Putamen (tissue), 1 donor: ENCODE measurements around the gene MDM1.

Experiments used
- DNase-seq: peaks from one replicate; pipeline ENCODE4 v3.0.0-alpha.2; 2016; ENCODE audit warnings: low spot score

The MDM1 gene, protein sequence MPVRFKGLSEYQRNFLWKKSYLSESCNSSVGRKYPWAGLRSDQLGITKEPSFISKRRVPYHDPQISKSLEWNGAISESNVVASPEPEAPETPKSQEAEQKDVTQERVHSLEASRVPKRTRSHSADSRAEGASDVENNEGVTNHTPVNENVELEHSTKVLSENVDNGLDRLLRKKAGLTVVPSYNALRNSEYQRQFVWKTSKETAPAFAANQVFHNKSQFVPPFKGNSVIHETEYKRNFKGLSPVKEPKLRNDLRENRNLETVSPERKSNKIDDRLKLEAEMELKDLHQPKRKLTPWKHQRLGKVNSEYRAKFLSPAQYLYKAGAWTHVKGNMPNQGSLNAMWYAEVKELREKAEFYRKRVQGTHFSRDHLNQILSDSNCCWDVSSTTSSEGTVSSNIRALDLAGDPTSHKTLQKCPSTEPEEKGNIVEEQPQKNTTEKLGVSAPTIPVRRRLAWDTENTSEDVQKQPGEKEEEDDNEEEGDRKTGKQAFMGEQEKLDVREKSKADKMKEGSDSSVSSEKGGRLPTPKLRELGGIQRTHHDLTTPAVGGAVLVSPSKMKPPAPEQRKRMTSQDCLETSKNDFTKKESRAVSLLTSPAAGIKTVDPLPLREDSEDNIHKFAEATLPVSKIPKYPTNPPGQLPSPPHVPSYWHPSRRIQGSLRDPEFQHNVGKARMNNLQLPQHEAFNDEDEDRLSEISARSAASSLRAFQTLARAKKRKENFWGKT

DNA sequence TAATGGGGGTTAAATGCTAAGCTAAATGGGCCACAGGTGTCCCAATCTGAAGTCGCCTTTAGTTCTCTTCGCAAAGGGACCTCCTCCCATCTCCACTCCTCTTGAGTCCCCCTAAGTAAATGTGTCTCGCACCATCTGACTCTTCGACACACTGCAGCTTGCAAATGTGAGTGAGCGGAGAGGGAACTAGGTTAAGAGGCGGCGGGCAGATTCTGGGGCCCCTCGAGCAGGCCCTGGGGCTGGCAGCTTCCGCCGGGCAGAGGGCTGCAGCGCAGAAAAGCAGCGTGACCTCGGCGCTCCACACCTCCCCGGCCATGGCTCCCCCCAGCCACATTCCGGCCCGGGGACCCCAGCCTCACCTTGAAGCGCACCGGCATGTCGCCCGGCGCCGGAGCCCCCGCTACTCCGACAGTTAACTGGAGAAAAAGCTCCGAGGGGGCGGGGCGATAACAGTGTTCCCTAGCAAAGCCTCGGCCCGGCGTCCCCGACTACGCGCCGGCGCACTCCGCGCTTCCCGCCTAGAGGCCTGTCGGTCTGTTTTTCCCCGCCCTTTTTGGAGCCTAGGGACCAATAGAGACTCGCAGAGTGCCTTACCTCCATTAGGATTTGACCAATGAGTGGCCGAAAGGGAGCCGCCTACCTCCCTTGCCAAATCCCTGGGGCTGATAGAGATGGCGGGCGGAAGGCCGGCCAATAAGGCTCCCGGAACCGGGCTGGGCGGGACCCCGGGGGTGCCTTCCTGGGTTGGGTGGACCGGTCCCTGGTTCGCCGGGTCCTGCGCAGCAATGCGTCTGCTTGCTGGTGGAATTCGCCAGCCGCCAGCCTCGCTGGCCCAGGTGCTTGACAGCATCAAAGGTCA is at the start of gene MDM1:
MDM1 (minus strand) TSS at position 494 of the 859 bp plus-strand sequence; CDS start at position 377, 117 bp downstream.
- peak; percentile 99 for DNase-seq

GRCh38 chr12:68381476-68382219 is 49.5 kb upstream of the MDM1 start:
- no peak for DNase-seq

GRCh38 chr12:68378872-68379606 is 46.9 kb upstream of the MDM1 start:
- DNase-seq, result no peak

DNA sequence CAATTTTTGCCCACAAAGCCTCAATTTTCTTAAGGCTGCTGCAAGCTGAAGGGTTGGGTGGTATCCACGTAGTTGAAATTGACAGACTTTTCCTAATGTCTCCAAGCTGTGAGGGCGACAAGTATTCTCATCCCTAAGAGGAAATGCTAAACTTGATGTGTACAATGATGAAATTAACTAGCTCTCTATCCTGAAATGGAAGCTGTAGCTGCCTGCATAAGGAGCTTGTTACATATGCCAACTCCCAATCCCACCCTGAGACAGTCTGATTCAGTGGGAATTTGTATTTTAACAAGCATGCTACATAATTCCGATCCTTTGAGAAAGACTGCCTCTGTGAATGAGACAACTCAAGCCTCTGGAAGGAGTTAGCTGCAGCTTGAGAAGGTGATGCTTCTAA is 45.7 kb upstream of the MDM1 start:
- no peak for DNase-seq

DNA sequence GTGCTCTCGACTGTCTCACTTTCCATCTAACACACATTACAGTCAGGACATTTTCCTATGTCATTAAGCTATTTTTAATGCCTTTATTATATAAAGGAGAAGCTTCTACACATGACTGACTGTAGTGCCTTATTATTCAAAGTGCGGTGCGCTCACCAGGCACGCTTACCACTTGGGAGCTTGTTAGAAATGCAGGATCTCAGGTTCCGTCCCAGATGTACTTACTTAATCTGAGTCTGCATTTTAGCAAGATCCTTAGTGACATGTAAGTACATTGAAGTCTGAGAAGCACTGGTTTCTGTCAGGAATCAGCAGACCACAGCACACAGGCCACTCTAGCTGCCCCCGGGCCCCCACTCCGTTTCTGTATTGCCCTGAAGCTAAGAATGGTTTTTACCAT is 44.7 kb upstream of the MDM1 start:
- no peak for DNase-seq

- DNase-seq, result no peak
Measured at GRCh38 chr12:68375756-68376695, 43.9 kb upstream of the MDM1 start.

- no peak for DNase-seq
Measured at GRCh38 chr12:68374307-68374982, 42.3 kb upstream of the MDM1 start.

GRCh38 chr12:68370667-68371066 is 38.5 kb upstream of the MDM1 start:
- no peak for DNase-seq

GRCh38 chr12:68370006-68370590 is 37.9 kb upstream of the MDM1 start:
- no peak for DNase-seq

- DNase-seq, result no peak
Measured at GRCh38 chr12:68368327-68368726, 36.2 kb upstream of the MDM1 start.

GRCh38 chr12:68367903-68368302 is 35.7 kb upstream of the MDM1 start:
- DNase-seq, result no peak

GRCh38 chr12:68367116-68367515 is 35.0 kb upstream of the MDM1 start:
- DNase-seq, result no peak

DNA sequence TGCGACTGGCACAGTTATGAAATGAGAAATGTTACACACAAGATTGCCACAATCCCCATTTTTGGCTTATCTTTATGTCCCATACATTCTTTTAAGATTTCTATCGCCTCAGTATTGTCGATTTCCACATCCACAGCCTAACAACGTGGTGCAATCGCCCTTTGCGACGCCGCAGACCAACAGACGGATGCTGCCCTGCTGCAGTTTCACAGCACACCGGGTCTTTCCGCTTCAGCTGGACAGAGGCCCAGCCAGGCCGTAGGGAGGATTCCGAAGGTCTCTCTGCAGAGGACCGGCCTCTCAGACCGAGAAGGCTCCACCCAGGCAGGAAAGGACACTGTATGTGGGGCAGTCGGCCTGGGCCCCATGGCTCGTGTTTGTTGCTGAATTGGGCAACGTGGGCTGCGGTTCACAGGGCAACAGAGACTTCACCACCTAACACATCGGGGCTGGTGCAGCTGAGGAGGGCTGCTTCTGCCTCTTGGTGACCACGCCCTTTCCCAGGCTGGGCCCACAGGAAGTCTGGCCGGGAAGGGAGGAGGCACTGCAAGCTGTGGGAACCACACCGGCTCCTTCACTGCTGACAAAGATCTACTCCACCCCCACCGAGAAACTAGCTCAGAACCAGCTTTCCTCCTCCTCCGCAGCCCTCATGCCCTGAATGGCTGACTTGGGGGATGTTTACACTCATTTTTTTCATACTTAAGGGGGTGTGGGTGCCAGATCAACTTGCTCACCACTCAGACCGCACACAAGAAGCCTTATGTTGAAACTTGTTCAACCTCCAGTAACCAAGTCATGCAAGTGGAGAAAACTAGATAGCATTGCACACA is 32.9 kb upstream of the MDM1 start:
- DNase-seq, result peak; percentile 47

GRCh38 chr12:68364328-68364727 is 32.2 kb upstream of the MDM1 start:
- DNase-seq, result no peak

DNA sequence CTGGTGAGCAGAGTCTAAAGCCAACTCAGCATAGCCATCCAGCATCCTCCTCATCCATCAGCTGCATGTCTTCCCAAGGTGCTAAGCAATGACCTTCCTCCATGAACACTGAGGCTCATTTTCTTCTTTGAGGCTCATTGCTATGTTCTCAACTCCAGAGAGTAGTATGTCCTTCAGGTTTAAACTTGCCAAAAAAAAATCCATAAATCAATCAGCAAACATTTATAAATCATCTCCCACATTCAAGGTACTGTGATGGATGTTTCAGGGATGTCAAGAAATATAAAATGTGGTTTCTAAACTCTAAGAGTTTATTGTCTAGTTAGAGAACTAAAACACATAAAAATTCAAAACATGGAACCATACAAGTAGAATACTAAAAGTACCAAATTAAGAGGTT is 29.8 kb upstream of the MDM1 start:
- no peak for DNase-seq

GRCh38 chr12:68359674-68360073 is 27.5 kb upstream of the MDM1 start:
- DNase-seq, result no peak

DNA sequence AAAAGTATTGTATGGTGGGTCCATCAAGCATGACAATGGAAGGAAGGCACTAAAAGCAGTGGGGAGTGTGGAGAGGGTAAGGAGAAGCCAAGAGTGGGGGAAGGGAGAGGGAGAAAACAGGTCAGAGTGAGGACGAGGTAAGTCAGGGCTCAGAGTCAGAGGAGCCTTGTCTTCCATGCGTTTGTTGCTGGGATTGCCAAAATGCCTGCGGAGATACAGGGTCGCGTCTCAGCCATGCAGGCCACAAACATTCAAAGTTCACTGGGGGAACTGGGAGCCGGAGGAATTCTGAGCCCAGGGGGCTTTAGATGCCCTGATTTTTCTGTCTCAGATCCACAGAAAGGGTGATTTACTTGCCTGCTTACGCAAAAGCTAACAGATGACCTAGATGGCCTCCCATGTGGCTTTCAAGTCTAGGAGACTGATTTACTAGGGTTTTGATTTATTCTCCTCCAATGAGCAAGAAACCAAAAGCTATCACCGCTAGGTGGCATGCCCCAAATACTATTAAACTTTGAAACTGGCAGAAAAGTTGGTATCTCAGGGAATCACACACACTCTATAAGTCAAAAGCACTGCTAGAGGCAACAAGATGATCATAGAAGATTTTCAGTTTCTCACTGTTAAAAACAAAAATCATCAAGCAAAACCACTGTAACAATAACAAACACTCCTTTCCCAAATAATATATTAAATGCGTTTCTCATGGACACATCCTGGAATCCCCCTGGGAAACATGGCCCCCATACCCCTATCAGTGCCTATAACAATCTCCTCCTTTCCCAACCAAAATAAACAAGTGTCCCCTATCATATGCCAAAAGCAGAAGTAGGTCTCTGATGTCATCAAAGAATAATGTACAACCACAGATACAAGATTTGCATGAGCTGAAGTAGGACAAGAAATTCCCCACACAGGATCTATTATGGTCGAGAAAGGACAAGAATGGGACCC is 26.6 kb upstream of the MDM1 start:
- peak; percentile 59 for DNase-seq
